ENCODE results near the gene TMEM259.

The TMEM259 gene

DNA sequence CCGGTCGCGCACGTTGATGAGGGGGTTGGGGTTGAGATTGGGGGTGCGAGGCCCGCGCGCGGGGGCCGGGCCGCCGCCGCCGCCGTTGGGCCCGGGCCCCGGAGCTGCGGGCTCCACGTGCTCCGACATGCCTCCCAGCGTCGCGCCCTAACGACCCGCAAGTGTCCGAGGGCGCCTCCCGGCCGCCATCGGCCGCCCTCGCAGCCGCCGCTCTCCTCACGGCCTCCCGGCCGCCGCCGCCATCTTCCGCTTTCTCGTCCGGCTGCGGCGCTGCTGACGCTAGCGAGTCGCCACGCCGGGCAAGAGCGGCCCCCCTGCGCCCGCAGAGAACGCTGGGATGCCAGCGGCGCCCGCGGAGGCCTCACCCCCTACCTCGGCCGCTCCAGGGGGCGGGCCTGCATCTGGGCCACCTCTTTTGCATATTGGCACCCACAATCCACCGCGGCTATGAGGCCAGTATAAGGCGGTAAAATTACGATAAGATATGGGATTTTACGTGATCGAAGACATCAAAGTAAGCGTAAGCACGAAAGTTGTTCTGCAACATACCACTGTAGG lies at the start of gene TMEM259:
Gene TMEM259, minus strand, starts transcription at position 256 of the 558 bp plus-strand sequence. Its CDS starts 127 bp downstream, at position 129.
- DNase-seq (ENCODE audit: low spot score) = peak; percentile 99

DNA sequence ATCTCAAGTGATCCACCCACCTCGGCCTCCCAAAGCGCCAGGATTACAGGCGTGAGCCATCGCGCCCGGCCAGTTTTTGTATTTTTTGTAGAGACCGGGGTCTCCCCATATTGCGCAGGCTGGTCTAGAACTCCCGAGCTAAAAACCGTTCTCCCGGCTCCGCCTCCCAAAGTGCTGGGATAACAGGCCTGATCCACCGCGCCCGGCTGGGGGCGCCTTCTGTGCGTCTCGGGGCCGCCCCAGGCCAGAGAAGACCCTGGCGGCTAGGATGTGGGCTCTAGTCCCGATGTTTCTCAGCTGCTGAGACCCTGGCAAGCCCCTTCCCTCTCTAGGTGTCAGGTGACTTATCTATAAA lies 49.6 kb upstream of the TMEM259 start:
- no peak for DNase-seq (ENCODE audit: low spot score)

DNA sequence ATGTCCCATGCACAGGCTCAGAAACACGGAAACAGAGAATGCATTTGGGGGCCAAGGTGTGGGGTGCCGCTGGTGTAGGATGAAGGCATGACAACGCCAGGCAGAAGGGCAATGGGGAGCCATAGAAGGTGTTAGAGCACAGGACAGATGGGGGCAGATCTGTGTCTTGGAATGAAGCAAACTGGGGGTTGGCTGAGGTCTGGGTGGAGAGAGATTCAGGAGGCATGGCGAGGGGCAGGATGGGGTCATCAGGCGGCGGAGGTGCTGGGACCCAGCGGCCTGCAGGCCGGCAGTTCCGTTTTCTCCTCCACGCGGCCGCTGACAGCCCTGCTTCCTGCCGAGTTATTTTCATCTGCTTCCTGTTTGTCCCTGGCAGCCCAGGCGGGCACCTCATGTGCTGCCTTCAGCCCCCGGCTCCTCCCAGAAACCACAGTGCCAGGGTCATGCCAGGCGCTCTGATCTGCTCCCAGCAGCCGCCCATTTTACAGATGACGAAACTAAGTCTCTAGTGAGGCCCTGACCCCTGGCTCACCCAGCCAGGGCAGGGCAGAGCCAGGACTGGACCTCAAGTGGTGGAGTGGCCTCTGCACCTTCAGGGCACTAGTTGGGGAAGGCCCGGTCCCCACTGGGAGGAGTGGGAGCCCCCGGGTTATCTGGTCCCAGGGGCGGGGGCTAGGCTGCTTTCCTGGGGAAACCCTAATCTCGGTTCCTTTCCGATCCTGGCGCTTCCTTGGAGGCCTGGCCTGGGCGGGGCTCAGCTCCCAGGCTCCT lies 48.3 kb upstream of the TMEM259 start:
- no peak for DNase-seq (ENCODE audit: low spot score)

DNA sequence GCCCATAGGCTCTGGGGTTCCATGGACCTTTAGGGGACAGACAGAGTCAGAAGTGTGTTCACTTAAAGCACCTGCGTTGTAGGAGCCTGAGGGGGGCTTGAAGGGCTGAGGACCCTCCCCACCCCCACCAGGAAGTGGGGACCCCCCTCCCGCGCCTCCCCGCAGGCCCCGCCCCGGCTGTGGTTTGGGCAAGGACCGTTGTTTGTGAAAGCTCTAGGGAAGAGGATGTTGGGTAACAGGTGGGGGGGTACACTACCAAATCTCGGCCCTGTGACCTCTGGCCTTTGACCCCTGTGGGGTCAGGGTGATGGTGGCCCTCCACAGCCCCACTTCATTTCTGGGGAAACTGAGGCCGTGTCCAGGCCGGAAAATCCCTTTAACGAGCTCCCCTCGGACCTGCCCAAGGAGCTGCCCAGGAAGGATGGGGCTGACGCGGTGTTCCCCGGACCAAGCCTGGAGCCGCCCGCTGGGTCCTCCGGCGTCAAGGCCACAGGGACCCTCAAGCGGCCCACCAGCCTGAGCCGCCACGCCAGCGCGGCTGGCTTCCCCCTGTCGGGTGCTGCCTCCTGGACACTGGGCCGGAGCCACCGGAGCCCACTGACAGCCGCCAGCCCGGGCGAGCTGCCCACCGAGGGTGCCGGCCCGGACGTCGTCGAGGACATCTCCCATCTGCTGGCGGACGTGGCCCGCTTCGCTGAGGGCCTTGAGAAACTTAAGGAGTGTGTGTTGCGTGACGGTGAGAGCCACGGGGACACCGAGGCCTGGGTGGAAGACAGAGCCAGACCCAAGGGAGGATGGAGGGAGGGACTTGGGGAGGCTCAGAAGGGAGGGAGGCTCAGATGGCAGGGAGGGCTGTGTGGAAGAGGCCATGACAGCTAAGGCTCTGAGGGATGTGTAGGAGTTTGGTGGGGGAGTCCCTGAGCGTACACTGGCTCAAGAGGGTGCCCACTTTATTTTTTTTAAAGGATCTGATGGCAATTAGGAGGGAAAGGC lies 47.4 kb upstream of the TMEM259 start:
- DNase-seq (ENCODE audit: low spot score) = no peak

DNA sequence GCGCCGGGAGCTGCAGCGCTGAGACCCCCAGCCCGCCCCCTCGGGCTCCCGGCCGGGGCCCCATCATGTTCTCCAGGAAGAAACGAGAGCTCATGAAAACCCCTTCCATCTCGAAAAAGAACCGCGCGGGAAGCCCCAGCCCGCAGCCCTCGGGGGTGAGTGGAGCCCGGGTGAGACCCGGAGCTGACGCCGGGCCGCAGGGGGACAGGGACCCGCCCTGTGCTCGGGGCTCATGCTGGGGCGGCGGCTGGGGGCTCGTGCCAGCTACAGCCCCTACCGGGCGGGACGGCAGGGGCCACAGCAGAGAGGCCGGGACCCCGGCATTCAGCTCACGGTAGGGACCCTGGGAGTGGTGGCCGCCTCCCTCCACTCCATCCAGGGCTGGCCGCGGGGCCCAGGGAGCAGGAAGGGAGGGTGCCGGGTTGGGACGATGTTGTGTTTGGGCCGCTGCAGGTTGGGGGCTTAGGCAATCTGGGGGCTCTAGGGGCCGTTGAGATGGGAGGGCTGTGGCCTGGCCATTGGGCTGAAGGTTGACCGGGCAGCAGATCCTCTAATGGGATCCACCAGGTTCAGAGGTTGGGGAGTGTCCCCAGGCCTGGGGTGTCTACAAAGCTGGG lies 46.5 kb upstream of the TMEM259 start:
- DNase-seq (ENCODE audit: low spot score) = no peak

DNA sequence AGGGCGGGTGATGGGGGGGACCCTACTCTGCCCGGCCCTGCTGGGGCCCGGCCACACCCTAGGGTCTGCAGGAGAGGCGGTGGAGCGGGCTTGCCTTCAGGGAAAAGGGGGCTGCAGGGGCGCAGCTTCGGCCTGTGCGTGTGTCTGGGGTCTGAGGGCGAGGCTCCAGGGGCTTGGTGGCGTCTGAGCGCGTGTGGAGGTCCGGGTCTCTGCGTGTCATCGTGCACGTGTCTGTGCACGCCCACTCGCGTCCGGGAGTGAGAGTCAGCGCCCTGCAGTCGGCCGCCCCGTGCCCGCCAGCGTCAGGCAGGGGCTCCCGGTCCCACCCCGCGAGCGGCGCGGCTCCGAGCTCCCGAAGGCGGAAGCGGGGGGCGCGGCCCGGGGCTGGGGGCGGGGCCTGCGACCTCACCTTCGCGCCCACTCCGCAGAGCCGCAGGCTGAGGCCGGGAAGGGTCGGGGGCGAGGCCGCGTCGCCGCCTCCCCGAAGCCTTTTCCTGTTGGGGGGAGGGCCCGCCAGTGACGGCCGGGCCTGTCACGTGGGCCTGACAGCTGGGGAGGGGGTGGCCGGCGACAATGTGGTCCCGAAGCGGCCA lies 45.9 kb upstream of the TMEM259 start, which contains the start of gene ARHGAP45:
Gene ARHGAP45, plus strand, starts transcription at position 420 of the 593 bp plus-strand sequence. CDS start 239 bp downstream, outside the sequence.
- DNase-seq (ENCODE audit: low spot score) = peak; percentile 72

DNA sequence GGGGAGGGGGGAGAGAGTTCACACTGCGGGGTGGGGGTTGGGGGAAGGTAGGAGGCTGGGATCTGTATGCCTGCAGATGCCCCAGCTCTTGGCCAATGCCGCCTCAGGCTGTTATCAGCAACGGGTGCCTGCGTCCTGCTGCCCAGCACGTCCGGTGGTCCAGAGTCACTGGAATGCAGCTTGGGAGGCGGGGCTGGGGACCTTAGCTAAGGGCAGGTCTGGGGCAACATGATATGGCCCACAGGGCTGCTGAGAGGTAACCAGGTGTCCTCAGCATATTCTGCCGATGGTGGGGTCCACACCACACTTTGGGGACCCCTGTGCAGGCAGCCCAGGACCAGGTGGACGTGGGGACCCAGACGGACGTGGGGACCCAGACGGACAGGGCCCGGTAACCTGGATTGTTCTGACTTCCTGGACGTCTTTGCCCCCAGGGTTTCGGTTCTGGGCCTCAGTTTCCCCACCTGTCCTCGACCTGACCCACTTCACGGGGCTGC lies 45.4 kb upstream of the TMEM259 start:
- peak; percentile 77 for DNase-seq (ENCODE audit: low spot score)

DNA sequence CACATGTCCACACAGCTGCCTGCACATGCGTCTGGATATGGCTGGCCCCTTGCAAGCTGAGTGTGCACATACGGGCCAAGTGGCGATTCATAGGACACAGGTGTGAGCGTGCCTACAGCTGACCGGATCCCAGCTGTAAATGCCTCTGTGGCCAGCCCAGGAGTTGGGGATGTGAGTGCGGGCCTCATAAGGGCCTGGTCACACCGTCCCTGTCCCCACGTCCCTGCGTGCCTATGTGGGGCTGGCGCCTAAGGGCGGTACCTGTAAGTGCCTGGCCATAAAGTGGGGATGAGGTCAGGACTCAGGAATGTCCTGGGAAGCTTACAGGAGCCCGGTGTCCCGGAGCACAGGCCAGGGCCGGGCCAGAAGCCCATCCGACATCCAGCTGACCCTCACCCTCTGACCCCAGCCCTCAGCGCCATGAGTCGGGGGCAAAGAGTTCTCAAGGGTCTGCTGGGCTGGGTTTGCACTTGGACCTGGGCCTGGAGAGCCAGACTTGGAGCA lies 44.7 kb upstream of the TMEM259 start:
- DNase-seq (ENCODE audit: low spot score) = peak; percentile 83

DNA sequence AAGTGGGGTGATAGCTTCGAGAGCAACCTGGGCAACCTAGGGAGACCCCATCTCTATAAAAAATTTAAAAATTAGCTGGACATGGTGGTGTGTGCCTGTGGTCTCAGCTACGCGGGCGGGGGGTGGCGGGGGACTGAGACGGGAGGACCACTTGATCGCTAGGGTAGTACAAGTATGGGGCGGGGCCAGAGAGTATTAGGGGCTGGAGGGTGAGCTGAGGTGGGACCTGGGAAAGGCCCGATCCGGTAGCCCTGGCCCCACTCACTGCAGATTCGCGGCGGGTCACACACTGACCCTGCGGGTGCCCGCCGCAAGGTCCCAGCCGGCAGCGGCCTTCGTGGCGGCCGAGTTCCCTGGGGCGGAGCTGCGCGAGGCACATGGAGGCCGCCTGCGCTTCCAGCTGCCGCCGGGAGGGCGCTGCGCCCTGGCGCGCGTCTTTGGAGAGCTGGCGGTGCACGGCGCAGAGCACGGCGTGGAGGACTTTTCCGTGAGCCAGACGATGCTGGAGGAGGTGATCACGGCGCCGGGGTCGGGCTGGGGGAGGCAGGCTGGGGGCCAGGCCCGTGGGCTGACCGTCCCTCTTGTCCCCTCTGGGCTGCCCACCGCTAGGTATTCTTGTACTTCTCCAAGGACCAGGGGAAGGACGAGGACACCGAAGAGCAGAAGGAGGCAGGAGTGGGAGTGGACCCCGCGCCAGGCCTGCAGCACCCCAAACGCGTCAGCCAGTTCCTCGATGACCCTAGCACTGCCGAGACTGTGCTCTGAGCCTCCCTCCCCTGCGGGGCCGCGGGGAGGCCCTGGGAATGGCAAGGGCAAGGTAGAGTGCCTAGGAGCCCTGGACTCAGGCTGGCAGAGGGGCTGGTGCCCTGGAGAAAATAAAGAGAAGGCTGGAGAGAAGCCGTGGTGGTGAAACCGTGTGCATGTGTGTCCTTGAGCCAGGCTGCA lies 44.0 kb upstream of the TMEM259 start:
- peak; percentile 96 for DNase-seq (ENCODE audit: low spot score)

DNA sequence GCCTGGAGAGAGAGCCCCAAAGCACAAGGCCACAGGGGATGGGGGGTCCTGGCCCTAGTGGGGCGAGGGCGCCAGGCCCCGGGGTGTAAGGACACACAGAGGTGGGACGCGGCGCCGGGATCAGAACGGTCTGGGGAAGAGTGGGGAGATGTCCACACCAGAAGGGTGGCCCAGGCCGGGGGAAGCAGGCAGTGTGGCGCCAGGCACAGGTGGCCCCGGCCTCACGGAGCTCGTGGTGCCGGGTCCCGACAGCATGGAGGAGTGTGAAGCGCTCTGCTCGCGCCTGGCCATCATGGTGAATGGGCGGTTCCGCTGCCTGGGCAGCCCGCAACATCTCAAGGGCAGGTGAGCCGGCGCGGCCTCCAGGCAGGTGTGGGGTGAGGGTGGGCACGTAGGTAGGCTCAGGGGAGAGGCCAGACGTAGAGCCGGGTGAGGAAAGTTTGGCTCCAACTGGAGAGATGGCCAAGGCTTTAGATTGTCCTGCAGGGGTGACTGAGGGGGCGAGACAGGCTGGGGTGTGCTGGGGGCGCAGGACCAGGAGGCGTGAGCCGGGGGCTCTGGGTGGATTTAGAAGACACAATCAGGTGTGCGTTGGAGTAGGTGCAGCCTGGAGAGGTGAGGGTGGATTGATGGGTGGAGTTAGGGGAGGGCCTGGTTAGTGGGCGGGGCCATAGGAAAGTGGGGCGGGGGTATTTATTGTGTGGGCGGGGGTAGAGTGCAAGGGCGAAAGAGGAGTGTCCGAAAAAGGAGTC lies 43.2 kb upstream of the TMEM259 start:
- DNase-seq (ENCODE audit: low spot score) = no peak

DNA sequence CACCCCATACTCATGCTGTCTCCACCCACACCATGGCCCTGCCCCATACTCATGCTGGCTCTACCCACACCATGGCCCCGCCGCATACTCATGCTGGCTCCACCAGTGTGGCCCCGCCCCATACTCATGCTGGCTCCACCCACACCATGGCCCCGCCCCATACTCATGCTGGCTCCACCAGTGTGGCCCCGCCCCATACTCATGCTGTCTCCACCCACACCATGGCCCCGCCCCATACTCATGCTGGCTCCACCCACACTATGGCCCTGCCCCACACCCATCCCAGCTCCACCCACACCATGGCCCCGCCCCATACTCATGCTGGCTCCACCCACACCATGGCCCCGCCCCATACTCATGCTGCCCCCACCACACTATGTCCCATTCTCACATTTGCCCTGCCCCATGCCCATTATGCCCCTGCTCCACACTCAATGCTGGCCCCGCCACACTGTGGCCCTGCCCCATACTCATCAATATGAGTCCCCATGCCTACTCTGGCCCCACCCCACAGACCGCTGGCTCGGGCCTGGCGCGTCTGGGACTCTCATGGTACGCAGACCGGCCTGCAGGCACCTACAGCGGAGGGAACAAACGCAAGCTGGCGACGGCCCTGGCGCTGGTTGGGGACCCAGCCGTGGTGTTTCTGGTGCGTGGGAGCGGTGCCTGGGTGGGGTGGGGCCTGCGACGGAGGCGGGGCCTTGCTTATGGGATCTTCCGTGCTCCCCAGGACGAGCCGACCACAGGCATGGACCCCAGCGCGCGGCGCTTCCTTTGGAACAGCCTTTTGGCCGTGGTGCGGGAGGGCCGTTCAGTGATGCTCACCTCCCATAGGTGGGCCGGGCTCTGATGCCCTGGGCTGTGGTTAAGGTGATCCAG lies 42.3 kb upstream of the TMEM259 start:
- DNase-seq (ENCODE audit: low spot score) = no peak

DNA sequence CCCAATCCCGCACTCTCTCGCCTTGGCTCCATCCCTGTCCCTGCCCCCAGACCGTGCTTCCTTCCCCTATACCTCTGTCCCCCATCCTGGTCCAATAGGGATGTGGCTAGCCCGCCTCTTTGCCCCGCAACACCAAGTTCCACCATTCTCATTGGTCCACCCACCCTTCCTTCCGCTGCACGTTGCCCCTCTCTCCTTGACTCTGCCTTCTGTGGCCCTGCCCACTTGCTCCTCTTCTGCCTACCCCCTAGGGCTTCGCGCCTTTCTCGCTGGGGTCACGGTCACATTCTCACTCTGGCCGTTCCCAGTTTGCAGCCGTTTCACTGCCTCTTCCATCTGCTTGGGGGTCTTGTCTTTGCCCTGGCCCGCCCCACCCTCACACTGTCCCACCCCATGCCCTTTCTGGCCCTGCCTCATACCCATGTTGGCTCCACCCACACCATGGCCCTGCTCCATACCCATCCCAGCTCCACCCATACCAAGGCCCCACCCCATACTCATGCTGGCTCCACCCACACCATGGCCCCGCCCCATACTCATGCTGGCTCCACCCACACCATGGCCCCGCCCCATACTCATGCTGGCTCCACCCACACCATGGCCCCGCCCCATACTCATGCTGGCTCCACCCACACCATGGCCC lies 41.6 kb upstream of the TMEM259 start:
- no peak for DNase-seq (ENCODE audit: low spot score)

DNA sequence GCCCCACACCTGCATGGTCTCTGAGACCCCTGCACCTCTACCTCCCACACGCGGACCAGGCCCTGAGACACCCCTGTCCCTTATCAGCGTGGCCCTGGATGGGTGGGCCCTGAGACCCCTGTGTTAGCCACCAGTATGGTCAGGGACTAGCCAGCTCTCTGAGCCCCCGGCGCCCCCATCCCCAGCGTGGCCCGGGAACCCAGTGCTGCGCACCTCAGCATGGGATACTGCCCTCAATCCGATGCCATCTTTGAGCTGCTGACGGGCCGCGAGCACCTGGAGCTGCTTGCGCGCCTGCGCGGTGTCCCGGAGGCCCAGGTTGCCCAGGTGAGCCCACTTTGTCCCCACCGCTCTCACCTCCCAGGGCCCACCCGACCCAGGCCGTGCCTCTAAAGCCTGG lies 41.1 kb upstream of the TMEM259 start:
- no peak for DNase-seq (ENCODE audit: low spot score)

DNA sequence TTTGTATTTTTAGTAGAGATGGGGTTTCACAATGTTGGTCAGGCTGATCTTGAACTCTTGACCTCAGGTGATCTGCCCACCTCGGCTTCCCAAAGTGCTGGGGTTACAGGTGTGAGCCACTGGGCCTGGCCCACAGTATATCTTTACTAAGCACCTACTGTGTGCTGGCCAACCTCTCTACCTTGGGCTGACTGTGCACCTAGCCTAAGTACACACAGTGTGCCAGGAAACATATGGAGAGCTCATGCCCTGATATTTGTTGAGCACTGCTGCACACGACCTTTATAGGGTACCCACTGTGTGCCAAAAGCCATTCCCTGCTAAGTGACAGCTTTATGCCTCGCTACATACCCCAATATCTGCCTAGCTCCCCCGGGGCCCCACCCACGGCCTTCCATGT lies 39.8 kb upstream of the TMEM259 start:
- no peak for DNase-seq (ENCODE audit: low spot score)

DNA sequence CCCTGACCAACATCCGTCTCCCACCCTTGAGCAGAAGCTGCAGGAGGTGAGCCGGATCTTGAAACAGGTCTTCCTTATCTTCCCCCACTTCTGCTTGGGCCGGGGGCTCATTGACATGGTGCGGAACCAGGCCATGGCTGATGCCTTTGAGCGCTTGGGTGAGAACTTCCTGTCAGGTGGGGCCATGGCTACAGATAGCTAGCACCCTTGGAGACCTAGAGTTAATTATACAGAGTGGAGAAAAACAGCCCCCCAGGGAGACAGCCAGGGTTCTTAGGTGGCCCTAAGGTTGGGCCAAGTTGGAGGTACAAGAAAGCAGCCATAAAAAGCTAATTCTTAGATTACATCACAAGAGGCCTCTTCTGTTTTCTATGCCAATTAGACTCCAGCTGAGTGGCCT lies 37.2 kb upstream of the TMEM259 start:
- no peak for DNase-seq (ENCODE audit: low spot score)

DNA sequence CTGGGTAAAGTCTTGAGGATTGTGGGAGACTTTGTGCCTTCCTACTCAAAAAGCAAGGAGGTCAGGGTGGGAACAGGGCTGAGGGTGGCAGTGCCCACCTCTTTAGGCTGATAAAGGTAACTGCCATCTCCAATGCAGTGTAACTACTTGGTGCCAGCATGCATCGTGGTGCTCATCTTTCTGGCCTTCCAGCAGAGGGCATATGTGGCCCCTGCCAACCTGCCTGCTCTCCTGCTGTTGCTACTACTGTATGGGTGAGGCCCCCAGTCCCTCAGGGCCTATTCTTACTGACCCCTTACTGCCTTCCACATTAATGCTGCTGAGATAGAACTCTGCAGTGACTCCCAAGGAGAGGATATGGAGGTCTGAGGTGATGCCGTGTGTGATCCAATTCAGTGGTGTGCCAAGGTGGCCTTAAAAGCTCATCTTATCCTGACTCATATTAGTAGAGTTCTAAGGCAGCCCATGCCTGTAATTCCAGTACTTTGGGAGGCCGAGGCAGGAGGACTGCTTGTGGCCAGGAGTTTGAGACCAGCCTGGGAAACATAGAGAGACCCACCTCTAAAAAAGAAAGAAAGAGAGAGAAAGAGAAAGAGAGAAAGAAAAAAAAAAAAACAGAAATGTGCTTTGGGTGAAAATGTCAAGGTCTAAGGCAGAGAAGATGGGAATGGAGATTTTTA lies 36.4 kb upstream of the TMEM259 start:
- DNase-seq (ENCODE audit: low spot score) = no peak

DNA sequence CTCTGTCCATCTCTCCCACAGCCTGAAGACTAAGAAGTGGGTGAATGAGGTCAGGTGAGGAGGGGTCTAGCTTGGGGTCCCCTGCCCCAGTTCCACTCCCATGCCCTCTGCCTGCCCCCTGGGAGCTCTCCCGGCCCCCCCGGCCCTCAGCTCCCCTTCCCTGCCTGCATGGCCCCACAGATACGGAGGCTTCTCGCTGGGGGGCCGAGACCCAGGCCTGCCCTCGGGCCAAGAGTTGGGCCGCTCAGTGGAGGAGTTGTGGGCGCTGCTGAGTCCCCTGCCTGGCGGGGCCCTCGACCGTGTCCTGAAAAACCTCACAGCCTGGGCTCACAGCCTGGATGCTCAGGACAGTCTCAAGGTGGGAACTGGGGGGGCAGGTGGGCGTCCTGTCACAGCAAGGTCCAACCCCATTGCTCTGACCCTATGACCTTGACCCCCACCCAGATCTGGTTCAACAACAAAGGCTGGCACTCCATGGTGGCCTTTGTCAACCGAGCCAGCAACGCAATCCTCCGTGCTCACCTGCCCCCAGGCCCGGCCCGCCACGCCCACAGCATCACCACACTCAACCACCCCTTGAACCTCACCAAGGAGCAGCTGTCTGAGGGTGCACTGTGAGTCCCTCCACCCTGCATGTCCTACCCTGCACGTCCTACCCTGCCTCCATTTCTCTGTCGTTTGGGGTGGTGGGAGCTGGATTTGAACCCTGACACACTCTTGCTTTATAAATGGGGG lies 35.1 kb upstream of the TMEM259 start:
- DNase-seq (ENCODE audit: low spot score) = no peak
